NCI-H460 (cell line): Measurements from ENCODE around the gene KDF1. TPM values are rescaled to one million over a fixed set of nuclear protein-coding genes. Genes with fewer than 3 reads are reported as not detected.
"Not testable (repeated sequence)": the region's sequence is repeated elsewhere in the genome, so short reads cannot be mapped to it uniquely, and the experiment has no call there.

Experiments used
- DNase-seq: peaks from one replicate; pipeline ENCODE4 v3.0.0-alpha.2; 2016; ENCODE audit warnings: low read depth; ENCODE audit errors: extremely low read depth
- total RNA-seq: library from RNA; depleted of rRNA; stranded (reverse); fragments of >200 nt; shearing (Covaris generic); gene quantifications from 2 replicates; pipeline ENCODE4 v1.2.3, GENCODE V29; 2014

KDF1 gene
- total RNA-seq, 1 experiment from 2014 or later: not detected

- DNase-seq: no peak
Observed at GRCh38 chr1:26994787-26995517, 34.7 kb upstream of the KDF1 start.

- DNase-seq: no peak
Observed at GRCh38 chr1:26994020-26994786, 33.9 kb upstream of the KDF1 start.

- peak; percentile 47 for DNase-seq
Observed at GRCh38 chr1:26993237-26994019, 33.2 kb upstream of the KDF1 start, which contains the start of gene TRNP1. Gene TRNP1 (plus strand): TSS chr1:26993692. CDS start chr1:26993787, 95 bp downstream.

- DNase-seq: no peak
Observed at GRCh38 chr1:26991310-26992116, 31.2 kb upstream of the KDF1 start.

- not testable (repeated sequence) for DNase-seq
Observed at GRCh38 chr1:26989403-26990109, 29.3 kb upstream of the KDF1 start.

GRCh38 chr1:26986658-26987057, 26.4 kb upstream of the KDF1 start:
- DNase-seq: no peak

- DNase-seq: no peak
Observed at GRCh38 chr1:26984291-26984690, 24.0 kb upstream of the KDF1 start.

GRCh38 chr1:26983863-26984262, 23.6 kb upstream of the KDF1 start:
- no peak for DNase-seq

GRCh38 chr1:26981146-26981846, 21.0 kb upstream of the KDF1 start:
- DNase-seq: no peak

GRCh38 chr1:26978901-26979300, 18.6 kb upstream of the KDF1 start:
- no peak for DNase-seq

GRCh38 chr1:26976621-26977510, 16.6 kb upstream of the KDF1 start:
- DNase-seq: no peak

GRCh38 chr1:26972821-26973220, 12.6 kb upstream of the KDF1 start:
- DNase-seq: no peak

GRCh38 chr1:26972390-26972789, 12.1 kb upstream of the KDF1 start:
- DNase-seq: no peak

GRCh38 chr1:26971590-26971989, 11.3 kb upstream of the KDF1 start:
- no peak for DNase-seq

- DNase-seq: no peak
Observed at GRCh38 chr1:26970810-26971209, 10.5 kb upstream of the KDF1 start.

GRCh38 chr1:26965628-26966027, 5.4 kb upstream of the KDF1 start:
- no peak for DNase-seq

GRCh38 chr1:26965213-26965612, 4.9 kb upstream of the KDF1 start:
- DNase-seq: no peak

GRCh38 chr1:26961826-26962225, 1.6 kb upstream of the KDF1 start:
- no peak for DNase-seq
